Esophagus squamous epithelium (tissue), 4 donors: ENCODE data around the gene TMEM37.

Experiments used
- CTCF ChIP-seq, 6 experiments: fragments of 450-650 bp in 4 of 6; fragments of 200-600 bp in 2 of 6; sonication (generic) in 2 of 6; IDR thresholded peaks; one replicate each; pipeline ENCODE4 v1.5.1; 2016 to 2019; ENCODE audit warnings: antibody characterized with exemption in 6 of 6, mild to moderate bottlenecking in 4 of 6, moderate library complexity in 4 of 6
- POLR2A ChIP-seq, 4 donors: fragments of 450-650 bp; IDR thresholded peaks; one replicate each; pipeline ENCODE4 v1.6.1; 2017; ENCODE audit warnings: antibody characterized with exemption in 4 of 4, mild to moderate bottlenecking in 4 of 4, moderate library complexity in 3 of 4

- TF ChIP-seq CTCF (IDR thresholded peaks at IDR 0.05) = no peak
- no peak for TF ChIP-seq POLR2A (IDR thresholded peaks at IDR 0.05)
Observed at GRCh38 chr2:119434664-119435063, 3.0 kb downstream of the TMEM37 start.
